Mucosa of descending colon (tissue), 3 donors: ENCODE results near the gene TIMP3. TPM values are rescaled to one million over a fixed set of nuclear protein-coding genes. Genes with fewer than 3 reads are reported as not detected.

Source experiments
- ATAC-seq: fragments of 200-7000 bp; cut with Tn5 transposase; one replicate; pipeline ENCODE4 v1.9.1; 2020; ENCODE audit warnings: mild to moderate bottlenecking, moderate library complexity
- DNase-seq, 3 donors: peaks; one replicate each; pipeline ENCODE4 v3.0.0-alpha.2; 2020
- H3K36me3 ChIP-seq: fragments of 200-600 bp; one replicate; pipeline ENCODE4 v1.8.0; 2021; ENCODE audit warnings: low read depth, mild to moderate bottlenecking
- H3K4me1 ChIP-seq: fragments of 200-600 bp; one replicate; pipeline ENCODE4 v1.8.0; 2021; ENCODE audit warnings: low read depth, mild to moderate bottlenecking
- H3K4me3 ChIP-seq: fragments of 200-600 bp; one replicate; pipeline ENCODE4 v1.8.0; 2021; ENCODE audit warnings: mild to moderate bottlenecking
- H3K9me3 ChIP-seq: fragments of 200-600 bp; one replicate; pipeline ENCODE4 v1.8.0; 2021; ENCODE audit warnings: mild to moderate bottlenecking
- intact Hi-C, 2 donors: fragments of 100-400 bp; cut with DNase I in 1 of 2; cut with micrococcal nuclease in 1 of 2; formaldehyde crosslinking; loops; one replicate each; pipeline versions ENCODE4 v1.11.0 to v1.11.1; 2022; cut with DNase I, micrococcal nuclease
- total RNA-seq, 3 donors: library from RNA; stranded (reverse); fragmentation: NEBNext Ultra II Directional in 2 of 3; extraction: Animal tissue kit (Norgen Biotek cat#: 25700) in 2 of 3; gene quantifications; one replicate each; pipeline versions ENCODE4 v1.2.1 to v1.2.4, GENCODE V29; 2021 to 2023
- TF ChIP-seq, protein P1 (sequence below): fragments of 200-600 bp; IDR thresholded peaks from one replicate; pipeline ENCODE4 v1.8.0; 2022; ENCODE audit warnings: antibody characterized with exemption, mild to moderate bottlenecking
- donor health status: DM: no; HTN: no; CAD: no; lungs with moderate emphysema.
- donor health status: DM: no; HTN: no; CAD: no.
- donor health status: DM: no; HTN: yes; CAD: no.

The TIMP3 gene
- total RNA-seq, 3 donors from 2014 or later: 14.4 to 193 (median 49.1) TPM

DNA sequence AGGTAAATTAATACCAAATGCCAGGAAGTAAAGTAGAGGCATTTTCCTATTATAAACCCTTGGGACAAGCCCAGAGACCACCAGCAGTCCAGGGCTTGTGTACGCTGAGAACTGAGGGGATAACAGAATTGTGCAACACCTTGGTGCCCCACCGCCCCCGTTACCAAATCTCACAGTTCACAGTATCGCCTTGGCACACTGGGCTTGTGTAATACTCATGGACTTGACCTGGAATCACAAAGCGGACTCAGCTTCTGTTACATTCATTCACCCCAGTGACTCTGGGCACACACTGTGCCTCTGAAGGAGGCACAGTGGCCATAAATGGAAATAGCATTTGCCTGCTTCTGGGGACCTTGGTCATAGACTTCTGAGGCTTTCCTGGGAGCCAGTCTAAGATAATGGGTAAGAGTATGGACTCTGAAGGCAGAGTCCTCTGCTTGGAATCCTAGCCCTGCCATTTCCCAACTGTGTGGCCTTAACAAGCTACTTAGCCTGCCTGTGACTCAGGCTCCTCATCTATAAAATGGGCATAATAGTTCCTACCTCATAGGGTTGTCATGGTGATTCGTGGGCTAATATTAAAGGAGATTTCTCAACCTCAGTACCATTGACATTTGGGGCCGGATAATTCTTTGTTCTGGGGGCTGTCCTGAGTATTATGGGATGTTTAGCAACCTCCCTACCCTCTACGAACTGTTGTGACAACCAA, 53.7 kb downstream of the TIMP3 start:
- Histone ChIP-seq H3K36me3 (no peaks in the 10 kb centered on the region), H3K9me3 (no peaks in the 10 kb centered on the region), H3K4me3 (no peak overlapping the region), H3K4me1 (no peaks in the 10 kb centered on the region)
- intact Hi-C loops: no loop called here
- ATAC-seq (no peak), DNase-seq (no peak)
- TF ChIP-seq, protein P1, sequence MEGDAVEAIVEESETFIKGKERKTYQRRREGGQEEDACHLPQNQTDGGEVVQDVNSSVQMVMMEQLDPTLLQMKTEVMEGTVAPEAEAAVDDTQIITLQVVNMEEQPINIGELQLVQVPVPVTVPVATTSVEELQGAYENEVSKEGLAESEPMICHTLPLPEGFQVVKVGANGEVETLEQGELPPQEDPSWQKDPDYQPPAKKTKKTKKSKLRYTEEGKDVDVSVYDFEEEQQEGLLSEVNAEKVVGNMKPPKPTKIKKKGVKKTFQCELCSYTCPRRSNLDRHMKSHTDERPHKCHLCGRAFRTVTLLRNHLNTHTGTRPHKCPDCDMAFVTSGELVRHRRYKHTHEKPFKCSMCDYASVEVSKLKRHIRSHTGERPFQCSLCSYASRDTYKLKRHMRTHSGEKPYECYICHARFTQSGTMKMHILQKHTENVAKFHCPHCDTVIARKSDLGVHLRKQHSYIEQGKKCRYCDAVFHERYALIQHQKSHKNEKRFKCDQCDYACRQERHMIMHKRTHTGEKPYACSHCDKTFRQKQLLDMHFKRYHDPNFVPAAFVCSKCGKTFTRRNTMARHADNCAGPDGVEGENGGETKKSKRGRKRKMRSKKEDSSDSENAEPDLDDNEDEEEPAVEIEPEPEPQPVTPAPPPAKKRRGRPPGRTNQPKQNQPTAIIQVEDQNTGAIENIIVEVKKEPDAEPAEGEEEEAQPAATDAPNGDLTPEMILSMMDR: no peak

DNA sequence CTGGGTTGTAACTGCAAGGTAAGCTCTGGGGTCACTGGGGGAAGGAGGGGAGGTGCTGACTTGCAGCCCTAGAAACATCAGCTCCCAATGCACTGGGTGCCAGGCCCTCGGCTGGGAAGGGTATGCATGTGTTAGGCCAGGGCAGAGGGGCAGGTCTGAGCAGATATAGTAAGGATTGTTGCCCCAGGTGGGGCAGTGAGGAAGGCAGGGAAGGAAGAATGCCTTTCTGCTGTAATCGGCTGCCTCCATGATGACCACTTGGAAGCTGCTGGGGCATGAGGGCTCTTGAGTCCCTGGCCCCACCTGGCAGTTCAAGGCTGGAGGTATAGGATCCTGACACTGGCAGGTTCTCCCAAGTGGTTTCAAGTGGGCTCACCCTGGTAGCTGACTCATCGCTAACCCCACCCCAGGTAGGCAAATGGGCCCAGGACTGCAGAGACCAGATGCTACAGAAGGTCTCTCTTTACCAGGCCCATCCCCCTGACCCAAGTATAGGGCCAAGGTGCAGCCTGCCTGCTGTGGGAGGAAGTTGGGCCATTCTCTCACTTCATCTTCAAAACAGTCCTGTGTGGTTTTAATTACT, 56.7 kb downstream of the TIMP3 start:
- no peak overlapping the region for H3K4me3 ChIP-seq
- DNase-seq: no peak
- no peak for ATAC-seq
- TF ChIP-seq, protein P1: no peak
- intact Hi-C loops: no loop called here
- no peaks in the 10 kb centered on the region for H3K9me3 ChIP-seq
- no peaks in the 10 kb centered on the region for H3K4me1 ChIP-seq
- no peaks in the 10 kb centered on the region for H3K36me3 ChIP-seq

DNA sequence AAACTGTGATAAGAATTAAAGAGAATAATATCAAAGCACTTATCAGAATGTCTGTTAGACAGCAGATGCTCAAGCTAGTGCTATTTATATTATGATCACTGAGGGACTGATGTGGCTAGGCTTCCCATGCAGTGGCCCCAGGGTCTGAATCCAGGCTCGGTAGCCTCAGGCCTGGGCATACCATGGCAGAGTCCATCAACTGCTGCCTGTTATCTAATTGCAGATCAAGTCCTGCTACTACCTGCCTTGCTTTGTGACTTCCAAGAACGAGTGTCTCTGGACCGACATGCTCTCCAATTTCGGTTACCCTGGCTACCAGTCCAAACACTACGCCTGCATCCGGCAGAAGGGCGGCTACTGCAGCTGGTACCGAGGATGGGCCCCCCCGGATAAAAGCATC, 57.5 kb downstream of the TIMP3 start:
- H3K9me3 ChIP-seq: no peaks in the 10 kb centered on the region
- no peak overlapping the region for H3K4me3 ChIP-seq
- H3K4me1 ChIP-seq: no peaks in the 10 kb centered on the region
- ATAC-seq (no peak), DNase-seq (no peak)
- TF ChIP-seq, protein P1: no peak
- intact Hi-C loops: no loop called here
- no peaks in the 10 kb centered on the region for H3K36me3 ChIP-seq

DNA sequence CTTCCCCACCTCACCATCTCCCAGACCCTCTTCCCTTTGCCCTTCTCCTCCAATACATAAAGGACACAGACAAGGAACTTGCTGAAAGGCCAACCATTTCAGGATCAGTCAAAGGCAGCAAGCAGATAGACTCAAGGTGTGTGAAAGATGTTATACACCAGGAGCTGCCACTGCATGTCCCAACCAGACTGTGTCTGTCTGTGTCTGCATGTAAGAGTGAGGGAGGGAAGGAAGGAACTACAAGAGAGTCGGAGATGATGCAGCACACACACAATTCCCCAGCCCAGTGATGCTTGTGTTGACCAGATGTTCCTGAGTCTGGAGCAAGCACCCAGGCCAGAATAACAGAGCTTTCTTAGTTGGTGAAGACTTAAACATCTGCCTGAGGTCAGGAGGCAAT, 58.2 kb downstream of the TIMP3 start:
- DNase-seq: no peak
- TF ChIP-seq, protein P1: no peak
- ATAC-seq: no peak
- intact Hi-C loops: no loop called here
- Histone ChIP-seq H3K36me3 (no peaks in the 10 kb centered on the region), H3K4me3 (no peak overlapping the region), H3K4me1 (no peaks in the 10 kb centered on the region), H3K9me3 (no peaks in the 10 kb centered on the region)

DNA sequence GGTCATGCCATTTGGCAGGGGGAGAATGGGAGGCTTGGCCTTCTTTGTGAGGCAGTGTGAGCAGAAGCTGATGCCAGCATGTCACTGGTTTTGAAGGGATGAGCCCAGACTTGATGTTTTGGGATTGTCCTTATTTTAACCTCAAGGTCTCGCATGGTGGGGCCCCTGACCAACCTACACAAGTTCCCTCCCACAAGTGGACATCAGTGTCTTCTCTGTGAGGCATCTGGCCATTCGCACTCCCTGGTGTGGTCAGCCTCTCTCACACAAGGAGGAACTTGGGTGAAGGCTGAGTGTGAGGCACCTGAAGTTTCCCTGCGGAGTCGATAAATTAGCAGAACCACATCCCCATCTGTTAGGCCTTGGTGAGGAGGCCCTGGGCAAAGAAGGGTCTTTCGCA, 59.8 kb downstream of the TIMP3 start:
- TF ChIP-seq, protein P1: no peak
- no peak for DNase-seq
- no peaks in the 10 kb centered on the region for H3K4me1 ChIP-seq
- no peak overlapping the region for H3K4me3 ChIP-seq
- no peaks in the 10 kb centered on the region for H3K36me3 ChIP-seq
- H3K9me3 ChIP-seq: no peaks in the 10 kb centered on the region
- intact Hi-C loops: no loop called here
- ATAC-seq: no peak
